ENCODE results near the gene BRIX1. TPM values are rescaled to one million over a fixed set of nuclear protein-coding genes. Genes with fewer than 3 reads are reported as not detected.

Gene BRIX1
- total and polyA plus RNA-seq, 2 donors from 2014 or later: 22.9 to 23.1 TPM

DNA sequence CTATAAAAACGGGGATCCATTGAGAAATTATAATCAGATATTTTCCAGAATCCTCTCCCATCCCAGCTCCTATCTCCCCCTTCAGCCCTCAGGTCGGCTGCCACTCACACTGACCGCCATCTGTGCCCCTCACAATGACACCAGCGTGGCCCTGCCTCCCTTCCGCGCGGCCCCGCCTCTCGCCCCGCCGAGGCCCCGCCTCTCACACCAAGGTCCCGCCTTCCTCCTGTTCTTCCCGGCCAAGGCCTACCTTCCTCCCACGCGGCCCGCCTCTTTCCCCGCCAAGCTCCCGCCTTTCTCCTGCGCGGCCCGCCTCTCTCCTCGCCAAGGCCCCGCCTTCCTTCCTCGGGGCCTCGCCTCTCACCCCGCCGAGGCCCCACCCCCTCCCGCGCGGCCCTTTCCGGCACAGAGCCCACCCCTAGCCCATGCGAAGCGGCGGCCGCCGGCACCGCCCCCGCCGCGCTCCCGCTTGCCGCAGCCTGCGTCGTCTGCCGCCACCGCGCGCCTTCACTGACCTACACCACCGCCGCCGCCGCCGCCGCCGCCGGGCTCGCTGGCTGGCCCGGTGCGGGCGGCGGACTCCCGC is 13.7 kb downstream of the BRIX1 start, which contains the start of gene DNAJC21:
Gene DNAJC21 (plus strand): TSS at position 426 of the 586 bp plus-strand sequence. CDS start 261 bp downstream, outside the sequence.
- H3K27ac ChIP-seq (ENCODE audit: low read depth in 2 of 2, low read length in 2 of 2): peak within 1 kb of the TSS; percentile 90 to 91
- H3K9me3 ChIP-seq (ENCODE audit: control insufficient read depth in 2 of 3, insufficient read depth in 1 of 3, low read length in 3 of 3): no peaks in the 10 kb centered on the region
- FAIRE-seq (peak; percentile 59), DNase-seq (peak; percentile 99)
- peaks cover 0 to 13% (median 3%) of the 10 kb centered on the region in 3 donors for H3K36me3 ChIP-seq (ENCODE audit: control insufficient read depth in 2 of 3, insufficient read depth in 3 of 3, low read length in 3 of 3)
- TF ChIP-seq, protein P1, sequence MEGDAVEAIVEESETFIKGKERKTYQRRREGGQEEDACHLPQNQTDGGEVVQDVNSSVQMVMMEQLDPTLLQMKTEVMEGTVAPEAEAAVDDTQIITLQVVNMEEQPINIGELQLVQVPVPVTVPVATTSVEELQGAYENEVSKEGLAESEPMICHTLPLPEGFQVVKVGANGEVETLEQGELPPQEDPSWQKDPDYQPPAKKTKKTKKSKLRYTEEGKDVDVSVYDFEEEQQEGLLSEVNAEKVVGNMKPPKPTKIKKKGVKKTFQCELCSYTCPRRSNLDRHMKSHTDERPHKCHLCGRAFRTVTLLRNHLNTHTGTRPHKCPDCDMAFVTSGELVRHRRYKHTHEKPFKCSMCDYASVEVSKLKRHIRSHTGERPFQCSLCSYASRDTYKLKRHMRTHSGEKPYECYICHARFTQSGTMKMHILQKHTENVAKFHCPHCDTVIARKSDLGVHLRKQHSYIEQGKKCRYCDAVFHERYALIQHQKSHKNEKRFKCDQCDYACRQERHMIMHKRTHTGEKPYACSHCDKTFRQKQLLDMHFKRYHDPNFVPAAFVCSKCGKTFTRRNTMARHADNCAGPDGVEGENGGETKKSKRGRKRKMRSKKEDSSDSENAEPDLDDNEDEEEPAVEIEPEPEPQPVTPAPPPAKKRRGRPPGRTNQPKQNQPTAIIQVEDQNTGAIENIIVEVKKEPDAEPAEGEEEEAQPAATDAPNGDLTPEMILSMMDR (IDR thresholded peaks at IDR 0.05; ENCODE audit: borderline replicate concordance, extremely low read depth, insufficient read depth): no peak
- intact Hi-C loops (cut with DNase I): no loop called here
- H3K4me1 ChIP-seq (ENCODE audit: control insufficient read depth in 2 of 3, insufficient read depth in 2 of 3, low read depth in 1 of 3, low read length in 3 of 3): peaks cover 0 to 4% (median 4%) of the 10 kb centered on the region in 3 donors
- H3K4me3 ChIP-seq (ENCODE audit: low read length in 3 of 3): peak within 1 kb of the TSS; percentile 74 to 90 (median 83)
- H3K27me3 ChIP-seq (ENCODE audit: control insufficient read depth, insufficient read depth, low read length): no peaks in the 10 kb centered on the region
- H3K9ac ChIP-seq (ENCODE audit: low read length in 3 of 3): peak within 1 kb of the TSS; percentile 72 to 86 (median 78)

DNA sequence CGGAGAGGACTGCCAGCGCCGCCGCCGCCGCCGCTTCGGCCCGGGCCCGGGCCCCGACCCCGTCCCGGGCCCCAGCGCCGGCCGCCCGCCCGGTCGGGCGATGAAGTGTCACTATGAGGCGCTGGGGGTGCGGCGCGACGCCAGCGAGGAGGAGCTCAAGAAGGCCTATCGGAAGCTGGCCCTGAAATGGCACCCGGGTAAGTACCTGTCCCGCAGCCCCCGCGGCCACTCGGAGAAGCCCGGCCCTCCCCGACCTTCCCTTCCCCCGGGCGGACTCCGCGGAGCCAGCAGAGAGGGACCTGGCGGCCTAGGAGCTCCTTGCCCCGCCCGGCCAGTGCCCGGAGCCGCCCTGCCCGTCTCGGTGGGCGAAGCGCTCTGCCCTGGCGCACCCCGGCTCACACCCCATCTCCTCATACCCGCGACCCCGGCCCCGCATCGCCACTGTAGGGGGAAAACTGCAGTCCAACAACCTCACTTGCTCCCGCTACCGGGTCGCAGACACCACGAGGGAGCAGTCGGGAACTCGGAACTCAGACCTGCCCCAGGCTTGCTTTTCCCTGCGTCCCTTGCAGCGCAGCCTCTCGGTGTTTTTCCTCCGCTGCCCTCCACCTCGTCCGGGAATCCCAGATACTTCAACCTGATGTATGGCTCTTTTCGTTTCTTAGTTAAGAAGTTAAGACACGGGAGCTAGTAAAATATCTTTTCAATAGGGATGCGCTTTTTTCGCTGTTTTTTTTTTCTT is 14.4 kb downstream of the BRIX1 start:
- H3K4me1 ChIP-seq (ENCODE audit: control insufficient read depth in 2 of 3, insufficient read depth in 2 of 3, low read depth in 1 of 3, low read length in 3 of 3): peaks cover 0 to 4% (median 4%) of the 10 kb centered on the region in 3 donors
- TF ChIP-seq, protein P1 (IDR thresholded peaks at IDR 0.05; ENCODE audit: borderline replicate concordance, extremely low read depth, insufficient read depth): no peak
- H3K27me3 ChIP-seq (ENCODE audit: control insufficient read depth, insufficient read depth, low read length): no peaks in the 10 kb centered on the region
- DNase-seq (peak; percentile 85 to 97 (median 93)), FAIRE-seq (no peak)
- H3K36me3 ChIP-seq (ENCODE audit: control insufficient read depth in 2 of 3, insufficient read depth in 3 of 3, low read length in 3 of 3): peaks cover 0 to 10% (median 0%) of the 10 kb centered on the region in 3 donors
- peak overlapping the region; percentile 90 to 91 for H3K27ac ChIP-seq (ENCODE audit: low read depth in 2 of 2, low read length in 2 of 2)
- H3K4me3 ChIP-seq (ENCODE audit: low read length in 3 of 3): peak overlapping the region; percentile 70 to 90 (median 83)
- intact Hi-C loops (cut with DNase I): no loop called here
- H3K9ac ChIP-seq (ENCODE audit: low read length in 3 of 3): peak overlapping the region; percentile 31 to 86 (median 78)
- H3K9me3 ChIP-seq (ENCODE audit: control insufficient read depth in 2 of 3, insufficient read depth in 1 of 3, low read length in 3 of 3): no peaks in the 10 kb centered on the region

DNA sequence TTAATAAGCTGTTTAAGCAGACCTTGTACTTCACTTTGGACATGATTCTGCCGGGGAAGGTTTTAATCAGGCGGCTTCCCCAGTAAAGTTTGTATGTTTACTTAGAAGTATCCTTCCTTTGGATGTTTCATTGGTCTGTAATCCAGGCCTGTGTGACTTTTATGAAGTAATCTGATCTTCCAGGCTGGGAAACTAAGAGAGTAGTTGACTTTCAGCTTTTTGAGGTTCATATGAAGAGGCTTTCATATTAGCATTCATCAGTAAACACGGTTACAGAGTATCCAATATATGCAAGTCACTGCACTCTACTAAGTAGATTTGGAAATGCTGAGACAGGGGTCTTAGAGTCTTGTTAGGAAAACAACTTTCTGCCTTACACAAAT is 14.9 kb downstream of the BRIX1 start:
- Histone ChIP-seq H3K27me3 (ENCODE audit: control insufficient read depth, insufficient read depth, low read length) (no peaks in the 10 kb centered on the region), H3K36me3 (ENCODE audit: control insufficient read depth in 2 of 3, insufficient read depth in 3 of 3, low read length in 3 of 3) (peaks cover 0 to 4% (median 0%) of the 10 kb centered on the region in 3 donors), H3K9me3 (ENCODE audit: control insufficient read depth in 2 of 3, insufficient read depth in 1 of 3, low read length in 3 of 3) (no peaks in the 10 kb centered on the region), H3K9ac (ENCODE audit: low read length in 3 of 3) (peak overlapping the region; percentile 31 to 86 (median 78)), H3K4me3 (ENCODE audit: low read length in 3 of 3) (peak overlapping the region; percentile 70 to 90 (median 83)), H3K27ac (ENCODE audit: low read depth in 2 of 2, low read length in 2 of 2) (peak overlapping the region; percentile 90 to 91), H3K4me1 (ENCODE audit: control insufficient read depth in 2 of 3, insufficient read depth in 2 of 3, low read depth in 1 of 3, low read length in 3 of 3) (peaks cover 0 to 4% (median 4%) of the 10 kb centered on the region in 3 donors)
- intact Hi-C loops (cut with DNase I): no loop called here
- TF ChIP-seq, protein P1 (IDR thresholded peaks at IDR 0.05; ENCODE audit: borderline replicate concordance, extremely low read depth, insufficient read depth): no peak
- peak in 1 of 5 donors; percentile 29 for DNase-seq
- FAIRE-seq: no peak
